WTC11 (cell line): ENCODE measurements around the gene ZNF841. TPM values are rescaled to one million over a fixed set of nuclear protein-coding genes. Genes with fewer than 3 reads are reported as not detected.

Source experiments
- ATAC-seq: fragments of 200-7000 bp; cut with Tn5 transposase; 2 replicates; pipeline ENCODE4 v1.10.0; 2021; ENCODE audit warnings: mild to moderate bottlenecking, moderate library complexity
- CTCF ChIA-PET: fragments of 300-600 bp; sonication (Branson Sonifier 250); formaldehyde crosslinking; loops from one replicate; lab custom pipeline; 2021; ENCODE audit warnings: antibody characterized with exemption; lab: Charles Lee
- POLR2A ChIA-PET: fragments of 350-600 bp; sonication (Branson Sonifier 250); formaldehyde crosslinking; loops from one replicate; lab custom pipeline; 2021; ENCODE audit warnings: antibody characterized with exemption; lab: Charles Lee
- DNase-seq: peaks from one replicate; pipeline ENCODE4 v3.0.0; 2021; ENCODE audit warnings: low spot score
- H3K27ac Mint-ChIP-seq: 2 replicates; pipeline ENCODE4 v1.8.0; 2021; ENCODE audit warnings: mixed read lengths
- H3K27me3 Mint-ChIP-seq: 2 replicates; pipeline ENCODE4 v1.8.0; 2021; ENCODE audit warnings: low read depth, mild to moderate bottlenecking, moderate library complexity, mixed read lengths
- H3K36me3 Mint-ChIP-seq: 2 replicates; pipeline ENCODE4 v1.8.0; 2021; ENCODE audit warnings: mixed read lengths
- H3K4me1 Mint-ChIP-seq: 2 replicates; pipeline ENCODE4 v1.8.0; 2022; ENCODE audit warnings: mixed read lengths
- H3K4me3 Mint-ChIP-seq: 2 replicates; pipeline ENCODE4 v1.8.0; 2021; ENCODE audit warnings: mild to moderate bottlenecking, moderate library complexity, mixed read lengths
- H3K9me3 Mint-ChIP-seq: 2 replicates; pipeline ENCODE4 v1.8.0; 2021; ENCODE audit warnings: mixed read lengths
- CREM ChIP-seq: sonication (generic); formaldehyde crosslinking; IDR thresholded peaks from 2 replicates; pipeline ENCODE4 v1.8.1; 2022; ENCODE audit warnings: mild to moderate bottlenecking, missing genetic modification reagents, moderate library complexity
- ESRRA ChIP-seq: sonication (generic); formaldehyde crosslinking; IDR thresholded peaks from 2 replicates; pipeline ENCODE4 v1.8.1; 2022; ENCODE audit warnings: mild to moderate bottlenecking, missing genetic modification reagents, borderline replicate concordance
- FOXJ3 ChIP-seq: sonication (generic); formaldehyde crosslinking; IDR thresholded peaks from 2 replicates; pipeline ENCODE4 v1.9.0; 2021; ENCODE audit warnings: missing genetic modification reagents, mild to moderate bottlenecking, borderline replicate concordance
- FOXP1 ChIP-seq: sonication (generic); formaldehyde crosslinking; IDR thresholded peaks from 2 replicates; pipeline ENCODE4 v1.8.0; 2022; ENCODE audit warnings: missing genetic modification reagents, mild to moderate bottlenecking, moderate library complexity, borderline replicate concordance
- IRF2 ChIP-seq: sonication (generic); formaldehyde crosslinking; IDR thresholded peaks from 2 replicates; pipeline ENCODE4 v1.8.0; 2022; ENCODE audit warnings: low read depth, missing genetic modification reagents, borderline replicate concordance
- NFE2L1 ChIP-seq: sonication (generic); formaldehyde crosslinking; IDR thresholded peaks from 2 replicates; pipeline ENCODE4 v1.8.1; 2023; ENCODE audit warnings: missing genetic modification reagents
- NR1H2 ChIP-seq: sonication (generic); formaldehyde crosslinking; IDR thresholded peaks from 2 replicates; pipeline ENCODE4 v1.9.0; 2021; ENCODE audit warnings: mild to moderate bottlenecking, moderate library complexity, missing genetic modification reagents
- SOX15 ChIP-seq: fragments of 250-450 bp; sonication (Bioruptor Pico); IDR thresholded peaks from 2 replicates; pipeline ENCODE4 v1.9.0; 2021; ENCODE audit warnings: mild to moderate bottlenecking
- TEAD1 ChIP-seq: sonication (generic); formaldehyde crosslinking; IDR thresholded peaks from 2 replicates; pipeline ENCODE4 v1.8.0; 2022; ENCODE audit warnings: mild to moderate bottlenecking, missing genetic modification reagents
- total RNA-seq: library from RNA; stranded (reverse); gene quantifications from 3 replicates; pipeline ENCODE4 v1.2.3, GENCODE V29; 2021
- TF ChIP-seq, protein P1 (sequence below): fragments of 250-450 bp; sonication (Bioruptor Pico); IDR thresholded peaks from 2 replicates; pipeline ENCODE4 v2.1.2; 2022; ENCODE audit warnings: mild to moderate bottlenecking, moderate library complexity
- TF ChIP-seq, protein P2 (sequence below): fragments of 250-450 bp; sonication (Bioruptor Pico); IDR thresholded peaks from 2 replicates; pipeline ENCODE4 v1.9.0; 2021; ENCODE audit warnings: moderate library complexity, mild to moderate bottlenecking, inconsistent platforms, borderline replicate concordance
- TF ChIP-seq, protein P3 (sequence below): sonication (generic); formaldehyde crosslinking; IDR thresholded peaks from 2 replicates; pipeline ENCODE4 v1.8.1; 2023; ENCODE audit warnings: mild to moderate bottlenecking, missing genetic modification reagents
- TF ChIP-seq, protein P4 (sequence below): sonication (generic); formaldehyde crosslinking; IDR thresholded peaks from 2 replicates; pipeline ENCODE4 v1.8.1; 2023; ENCODE audit warnings: mild to moderate bottlenecking, missing genetic modification reagents, moderate library complexity
- TF ChIP-seq, protein P5 (sequence below): sonication (generic); formaldehyde crosslinking; IDR thresholded peaks from 2 replicates; pipeline ENCODE4 v1.8.1; 2022; ENCODE audit warnings: mild to moderate bottlenecking, missing genetic modification reagents, moderate library complexity, borderline replicate concordance
- TF ChIP-seq, protein P6 (sequence below): sonication (generic); formaldehyde crosslinking; IDR thresholded peaks from 2 replicates; pipeline ENCODE4 v1.8.1; 2022; ENCODE audit warnings: missing genetic modification reagents, borderline replicate concordance
- TF ChIP-seq, protein P7 (sequence below): sonication (generic); formaldehyde crosslinking; IDR thresholded peaks from 2 replicates; pipeline ENCODE4 v1.8.0; 2023; ENCODE audit warnings: missing genetic modification reagents, mild to moderate bottlenecking, borderline replicate concordance

The ZNF841 gene
- total RNA-seq, 1 experiment from 2014 or later, result 27.9 TPM

DNA sequence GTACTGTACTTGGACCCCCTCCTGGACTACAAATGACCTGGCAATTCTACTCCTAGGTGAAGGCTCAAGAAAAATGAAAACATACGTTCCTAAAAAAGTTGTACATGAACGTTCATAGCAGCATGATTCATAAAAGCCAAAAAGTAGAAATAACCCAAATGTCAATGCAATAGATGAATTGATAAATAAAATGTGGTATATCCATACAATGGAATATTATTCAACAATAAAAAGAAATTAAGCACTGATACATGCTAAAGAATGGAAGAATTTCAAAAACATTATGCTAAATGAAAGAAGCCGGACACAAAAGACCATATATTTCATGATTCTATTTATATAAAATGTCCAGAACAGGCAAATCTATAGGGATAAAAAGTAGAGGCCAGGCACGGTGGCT lies 56.4 kb downstream of the ZNF841 start:
- peaks cover 4% of the 10 kb centered on the region; the same call in 1 of the 2 replicates for H3K4me1 Mint-ChIP-seq
- TF ChIP-seq TEAD1, result no peak
- TF ChIP-seq, protein P1, sequence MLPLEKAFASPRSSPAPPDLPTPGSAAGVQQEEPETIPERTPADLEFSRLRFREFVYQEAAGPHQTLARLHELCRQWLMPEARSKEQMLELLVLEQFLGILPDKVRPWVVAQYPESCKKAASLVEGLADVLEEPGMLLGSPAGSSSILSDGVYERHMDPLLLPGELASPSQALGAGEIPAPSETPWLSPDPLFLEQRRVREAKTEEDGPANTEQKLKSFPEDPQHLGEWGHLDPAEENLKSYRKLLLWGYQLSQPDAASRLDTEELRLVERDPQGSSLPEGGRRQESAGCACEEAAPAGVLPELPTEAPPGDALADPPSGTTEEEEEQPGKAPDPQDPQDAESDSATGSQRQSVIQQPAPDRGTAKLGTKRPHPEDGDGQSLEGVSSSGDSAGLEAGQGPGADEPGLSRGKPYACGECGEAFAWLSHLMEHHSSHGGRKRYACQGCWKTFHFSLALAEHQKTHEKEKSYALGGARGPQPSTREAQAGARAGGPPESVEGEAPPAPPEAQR, result no peak
- TF ChIP-seq, protein P2, sequence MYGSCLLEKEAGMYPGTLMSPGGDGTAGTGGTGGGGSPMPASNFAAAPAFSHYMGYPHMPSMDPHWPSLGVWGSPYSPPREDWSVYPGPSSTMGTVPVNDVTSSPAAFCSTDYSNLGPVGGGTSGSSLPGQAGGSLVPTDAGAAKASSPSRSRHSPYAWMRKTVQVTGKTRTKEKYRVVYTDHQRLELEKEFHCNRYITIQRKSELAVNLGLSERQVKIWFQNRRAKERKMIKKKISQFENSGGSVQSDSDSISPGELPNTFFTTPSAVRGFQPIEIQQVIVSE (CRISPR knock-in tag), result no peak
- TF ChIP-seq, protein P3, sequence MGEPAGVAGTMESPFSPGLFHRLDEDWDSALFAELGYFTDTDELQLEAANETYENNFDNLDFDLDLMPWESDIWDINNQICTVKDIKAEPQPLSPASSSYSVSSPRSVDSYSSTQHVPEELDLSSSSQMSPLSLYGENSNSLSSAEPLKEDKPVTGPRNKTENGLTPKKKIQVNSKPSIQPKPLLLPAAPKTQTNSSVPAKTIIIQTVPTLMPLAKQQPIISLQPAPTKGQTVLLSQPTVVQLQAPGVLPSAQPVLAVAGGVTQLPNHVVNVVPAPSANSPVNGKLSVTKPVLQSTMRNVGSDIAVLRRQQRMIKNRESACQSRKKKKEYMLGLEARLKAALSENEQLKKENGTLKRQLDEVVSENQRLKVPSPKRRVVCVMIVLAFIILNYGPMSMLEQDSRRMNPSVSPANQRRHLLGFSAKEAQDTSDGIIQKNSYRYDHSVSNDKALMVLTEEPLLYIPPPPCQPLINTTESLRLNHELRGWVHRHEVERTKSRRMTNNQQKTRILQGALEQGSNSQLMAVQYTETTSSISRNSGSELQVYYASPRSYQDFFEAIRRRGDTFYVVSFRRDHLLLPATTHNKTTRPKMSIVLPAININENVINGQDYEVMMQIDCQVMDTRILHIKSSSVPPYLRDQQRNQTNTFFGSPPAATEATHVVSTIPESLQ, result no peak
- no peak for TF ChIP-seq SOX15
- no peak for TF ChIP-seq ESRRA
- no peaks in the 10 kb centered on the region for H3K27me3 Mint-ChIP-seq
- CTCF ChIA-PET, result no interaction called here
- DNase-seq, result no peak
- no peak overlapping the region for H3K27ac Mint-ChIP-seq
- peaks cover 46% of the 10 kb centered on the region for H3K9me3 Mint-ChIP-seq
- no peak overlapping the region for H3K4me3 Mint-ChIP-seq
- H3K36me3 Mint-ChIP-seq, result peaks cover 68% of the 10 kb centered on the region
- no peak for ATAC-seq
- POLR2A ChIA-PET, result no interaction called here

DNA sequence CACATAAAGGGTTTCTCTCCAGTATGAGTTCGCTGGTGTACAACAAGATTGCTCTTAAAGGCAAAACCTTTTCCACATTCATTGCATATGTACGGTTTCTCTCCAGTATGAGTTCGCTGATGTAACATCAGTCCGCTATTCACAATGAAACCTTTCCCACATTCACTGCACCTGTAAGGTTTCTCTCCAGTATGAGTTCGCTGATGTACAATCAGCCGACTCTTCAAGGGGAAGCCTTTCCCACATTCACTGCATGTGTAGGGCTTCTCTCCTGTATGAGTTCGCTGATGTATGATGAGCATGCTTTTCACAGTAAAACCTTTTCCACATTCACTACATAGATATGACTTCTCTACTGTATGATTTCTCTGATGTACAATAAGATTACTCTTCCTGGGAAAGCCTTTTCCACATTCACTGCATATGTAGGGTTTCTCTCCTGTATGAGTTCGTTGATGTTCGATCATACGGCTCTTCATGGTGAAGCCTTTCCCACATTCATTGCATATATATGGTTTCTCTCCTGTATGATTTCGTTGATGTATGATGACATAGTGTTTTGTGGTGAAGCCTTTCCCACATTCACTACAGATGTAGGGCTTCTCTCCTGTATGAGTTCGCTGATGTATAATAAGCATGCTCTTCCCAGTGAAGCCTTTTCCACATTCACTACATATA lies 61.4 kb downstream of the ZNF841 start:
- Mint-ChIP-seq H3K4me3 (no peak overlapping the region), H3K27me3 (no peaks in the 10 kb centered on the region), H3K4me1 (no peaks in the 10 kb centered on the region), H3K36me3 (peaks cover 86% of the 10 kb centered on the region), H3K9me3 (peaks cover 68% of the 10 kb centered on the region), H3K27ac (no peak overlapping the region)
- no peak for DNase-seq
- no peak for ATAC-seq
- POLR2A ChIA-PET, result no interaction called here
- TF ChIP-seq CREM (CRISPR knock-in tag) (no peak), SOX15 (no peak)
- TF ChIP-seq, protein P4, sequence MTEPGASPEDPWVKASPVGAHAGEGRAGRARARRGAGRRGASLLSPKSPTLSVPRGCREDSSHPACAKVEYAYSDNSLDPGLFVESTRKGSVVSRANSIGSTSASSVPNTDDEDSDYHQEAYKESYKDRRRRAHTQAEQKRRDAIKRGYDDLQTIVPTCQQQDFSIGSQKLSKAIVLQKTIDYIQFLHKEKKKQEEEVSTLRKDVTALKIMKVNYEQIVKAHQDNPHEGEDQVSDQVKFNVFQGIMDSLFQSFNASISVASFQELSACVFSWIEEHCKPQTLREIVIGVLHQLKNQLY (CRISPR knock-in tag), result no peak
- TF ChIP-seq, all 79 proteins: peak for 0
- CTCF ChIA-PET, result no interaction called here

DNA sequence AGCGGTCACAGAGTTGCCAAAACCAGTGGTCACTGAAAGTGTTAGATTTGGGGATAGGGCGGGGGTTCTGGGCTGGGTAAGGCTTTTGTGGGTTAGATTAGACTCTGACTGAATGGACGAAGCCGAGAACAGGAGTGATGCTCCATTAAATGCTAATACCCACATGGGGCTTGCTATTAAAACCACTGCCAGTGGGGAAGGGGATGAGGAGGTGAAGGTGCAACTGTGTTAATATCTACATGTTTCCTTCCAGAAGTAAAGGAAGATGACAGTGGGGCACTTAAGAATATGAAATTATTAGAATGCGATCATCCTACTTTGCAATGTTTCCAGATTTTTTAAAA lies 66.8 kb downstream of the ZNF841 start:
- peak overlapping the region; percentile 91 for H3K27ac Mint-ChIP-seq
- no peak for DNase-seq
- H3K9me3 Mint-ChIP-seq, result peaks cover 28% of the 10 kb centered on the region
- TF ChIP-seq IRF2 (CRISPR knock-in tag), result no peak
- TF ChIP-seq FOXJ3 (CRISPR knock-in tag), result no peak
- TF ChIP-seq, protein P5, sequence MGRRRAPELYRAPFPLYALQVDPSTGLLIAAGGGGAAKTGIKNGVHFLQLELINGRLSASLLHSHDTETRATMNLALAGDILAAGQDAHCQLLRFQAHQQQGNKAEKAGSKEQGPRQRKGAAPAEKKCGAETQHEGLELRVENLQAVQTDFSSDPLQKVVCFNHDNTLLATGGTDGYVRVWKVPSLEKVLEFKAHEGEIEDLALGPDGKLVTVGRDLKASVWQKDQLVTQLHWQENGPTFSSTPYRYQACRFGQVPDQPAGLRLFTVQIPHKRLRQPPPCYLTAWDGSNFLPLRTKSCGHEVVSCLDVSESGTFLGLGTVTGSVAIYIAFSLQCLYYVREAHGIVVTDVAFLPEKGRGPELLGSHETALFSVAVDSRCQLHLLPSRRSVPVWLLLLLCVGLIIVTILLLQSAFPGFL (CRISPR knock-in tag), result no peak
- TF ChIP-seq FOXP1 (CRISPR knock-in tag), result no peak
- TF ChIP-seq, protein P6, sequence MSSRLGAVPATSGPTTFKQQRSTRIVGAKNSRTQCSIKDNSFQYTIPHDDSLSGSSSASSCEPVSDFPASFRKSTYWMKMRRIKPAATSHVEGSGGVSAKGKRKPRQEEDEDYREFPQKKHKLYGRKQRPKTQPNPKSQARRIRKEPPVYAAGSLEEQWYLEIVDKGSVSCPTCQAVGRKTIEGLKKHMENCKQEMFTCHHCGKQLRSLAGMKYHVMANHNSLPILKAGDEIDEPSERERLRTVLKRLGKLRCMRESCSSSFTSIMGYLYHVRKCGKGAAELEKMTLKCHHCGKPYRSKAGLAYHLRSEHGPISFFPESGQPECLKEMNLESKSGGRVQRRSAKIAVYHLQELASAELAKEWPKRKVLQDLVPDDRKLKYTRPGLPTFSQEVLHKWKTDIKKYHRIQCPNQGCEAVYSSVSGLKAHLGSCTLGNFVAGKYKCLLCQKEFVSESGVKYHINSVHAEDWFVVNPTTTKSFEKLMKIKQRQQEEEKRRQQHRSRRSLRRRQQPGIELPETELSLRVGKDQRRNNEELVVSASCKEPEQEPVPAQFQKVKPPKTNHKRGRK, result no peak
- TF ChIP-seq, protein P7, sequence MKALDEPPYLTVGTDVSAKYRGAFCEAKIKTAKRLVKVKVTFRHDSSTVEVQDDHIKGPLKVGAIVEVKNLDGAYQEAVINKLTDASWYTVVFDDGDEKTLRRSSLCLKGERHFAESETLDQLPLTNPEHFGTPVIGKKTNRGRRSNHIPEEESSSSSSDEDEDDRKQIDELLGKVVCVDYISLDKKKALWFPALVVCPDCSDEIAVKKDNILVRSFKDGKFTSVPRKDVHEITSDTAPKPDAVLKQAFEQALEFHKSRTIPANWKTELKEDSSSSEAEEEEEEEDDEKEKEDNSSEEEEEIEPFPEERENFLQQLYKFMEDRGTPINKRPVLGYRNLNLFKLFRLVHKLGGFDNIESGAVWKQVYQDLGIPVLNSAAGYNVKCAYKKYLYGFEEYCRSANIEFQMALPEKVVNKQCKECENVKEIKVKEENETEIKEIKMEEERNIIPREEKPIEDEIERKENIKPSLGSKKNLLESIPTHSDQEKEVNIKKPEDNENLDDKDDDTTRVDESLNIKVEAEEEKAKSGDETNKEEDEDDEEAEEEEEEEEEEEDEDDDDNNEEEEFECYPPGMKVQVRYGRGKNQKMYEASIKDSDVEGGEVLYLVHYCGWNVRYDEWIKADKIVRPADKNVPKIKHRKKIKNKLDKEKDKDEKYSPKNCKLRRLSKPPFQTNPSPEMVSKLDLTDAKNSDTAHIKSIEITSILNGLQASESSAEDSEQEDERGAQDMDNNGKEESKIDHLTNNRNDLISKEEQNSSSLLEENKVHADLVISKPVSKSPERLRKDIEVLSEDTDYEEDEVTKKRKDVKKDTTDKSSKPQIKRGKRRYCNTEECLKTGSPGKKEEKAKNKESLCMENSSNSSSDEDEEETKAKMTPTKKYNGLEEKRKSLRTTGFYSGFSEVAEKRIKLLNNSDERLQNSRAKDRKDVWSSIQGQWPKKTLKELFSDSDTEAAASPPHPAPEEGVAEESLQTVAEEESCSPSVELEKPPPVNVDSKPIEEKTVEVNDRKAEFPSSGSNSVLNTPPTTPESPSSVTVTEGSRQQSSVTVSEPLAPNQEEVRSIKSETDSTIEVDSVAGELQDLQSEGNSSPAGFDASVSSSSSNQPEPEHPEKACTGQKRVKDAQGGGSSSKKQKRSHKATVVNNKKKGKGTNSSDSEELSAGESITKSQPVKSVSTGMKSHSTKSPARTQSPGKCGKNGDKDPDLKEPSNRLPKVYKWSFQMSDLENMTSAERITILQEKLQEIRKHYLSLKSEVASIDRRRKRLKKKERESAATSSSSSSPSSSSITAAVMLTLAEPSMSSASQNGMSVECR (CRISPR knock-in tag), result no peak
- TF ChIP-seq NFE2L1 (CRISPR knock-in tag), result no peak
- TF ChIP-seq, protein P3, result no peak
- TF ChIP-seq NR1H2 (CRISPR knock-in tag), result no peak
- no peak for TF ChIP-seq SOX15

More for the DNA sequence above, 66.8 kb downstream of the ZNF841 start:
- CTCF ChIA-PET, result interaction anchor here (1.0 kb wide), 1 partner anchor 208 kb away, joined by 3 read pairs; no protein-coding TSS in a partner anchor
- POLR2A ChIA-PET, result no interaction called here
- peak overlapping the region; percentile 86 for H3K4me3 Mint-ChIP-seq
- peaks cover 12% of the 10 kb centered on the region for H3K4me1 Mint-ChIP-seq
- H3K27me3 Mint-ChIP-seq, result no peaks in the 10 kb centered on the region
- peak; percentile 46 for ATAC-seq
- peaks cover 55% of the 10 kb centered on the region for H3K36me3 Mint-ChIP-seq
